Skeletal muscle tissue (tissue), 4 donors: Measurements from ENCODE around the gene LRP5. TPM values are rescaled to one million over a fixed set of nuclear protein-coding genes. Genes with fewer than 3 reads are reported as not detected.
"Not testable (repeated sequence)": the region's sequence is repeated elsewhere in the genome, so short reads cannot be mapped to it uniquely, and the experiment has no call there.

Experiments
- H3K27ac ChIP-seq: one replicate; pipeline ENCODE4 v1.7.0; 2013; ENCODE audit warnings: mild to moderate bottlenecking, low read depth, low read length, inconsistent platforms
- H3K27me3 ChIP-seq, 3 donors: one replicate each; pipeline ENCODE4 v1.7.0; 2013; ENCODE audit warnings: low read length in 3 of 3; ENCODE audit not compliant: control insufficient read depth in 3 of 3, insufficient read depth in 3 of 3
- H3K36me3 ChIP-seq, 3 donors: one replicate each; pipeline ENCODE4 v1.7.0; 2013; ENCODE audit warnings: low read length in 3 of 3; ENCODE audit not compliant: control insufficient read depth in 3 of 3, insufficient read depth in 3 of 3
- H3K4me1 ChIP-seq, 3 donors: one replicate each; pipeline ENCODE4 v1.7.0; 2013; ENCODE audit warnings: low read length in 3 of 3, mild to moderate bottlenecking in 3 of 3; ENCODE audit not compliant: control insufficient read depth in 3 of 3, insufficient read depth in 3 of 3
- H3K4me3 ChIP-seq, 3 donors: one replicate each; pipeline ENCODE4 v1.7.0; 2013; ENCODE audit warnings: low read length in 3 of 3
- H3K9ac ChIP-seq, 3 donors: one replicate each; pipeline ENCODE4 v1.7.0; 2013; ENCODE audit warnings: low read length in 3 of 3, mild to moderate bottlenecking in 3 of 3, moderate library complexity in 2 of 3, low read depth in 1 of 3
- H3K9me3 ChIP-seq, 3 donors: one replicate each; pipeline ENCODE4 v1.7.0; 2013; ENCODE audit warnings: low read length in 3 of 3; ENCODE audit not compliant: control insufficient read depth in 3 of 3
- total RNA-seq: library from RNA; depleted of rRNA; stranded (reverse); fragments of >200 nt; gene quantifications from one replicate; pipeline ENCODE4 v1.2.3, GENCODE V29; 2014
- donor health status: Osteomylitis.

Gene LRP5
- total RNA-seq, 1 donor from 2014 or later, result 31.3 TPM

- not testable (repeated sequence) for H3K4me3 ChIP-seq, H3K9ac ChIP-seq, H3K27ac ChIP-seq, H3K27me3 ChIP-seq, H3K9me3 ChIP-seq
- H3K36me3 ChIP-seq, result peaks cover 11 to 34% (median 26%) of the 10 kb centered on the region in 3 donors
- H3K4me1 ChIP-seq, result peaks cover 4 to 20% (median 17%) of the 10 kb centered on the region in 3 donors
Measured at GRCh38 chr11:68434159-68434558, 121.8 kb downstream of the LRP5 start.

GRCh38 chr11:68436162-68436888 lies 123.9 kb downstream of the LRP5 start:
- Histone ChIP-seq H3K9me3 (no peaks in the 10 kb centered on the region), H3K36me3 (peaks cover 2 to 29% (median 19%) of the 10 kb centered on the region in 3 donors), H3K4me3 (no peak overlapping the region), H3K27ac (no peak overlapping the region), H3K9ac (no peak overlapping the region), H3K4me1 (peaks cover 4 to 18% (median 17%) of the 10 kb centered on the region in 3 donors), H3K27me3 (no peaks in the 10 kb centered on the region)

GRCh38 chr11:68436985-68437926 lies 124.9 kb downstream of the LRP5 start:
- Histone ChIP-seq H3K9ac (no peak overlapping the region), H3K27me3 (no peaks in the 10 kb centered on the region), H3K4me3 (no peak overlapping the region), H3K27ac (no peak overlapping the region), H3K36me3 (peaks cover 2 to 28% (median 23%) of the 10 kb centered on the region in 3 donors), H3K4me1 (peaks cover 4 to 17% (median 16%) of the 10 kb centered on the region in 3 donors), H3K9me3 (no peaks in the 10 kb centered on the region)

- peaks cover 4 to 17% (median 16%) of the 10 kb centered on the region in 3 donors for H3K4me1 ChIP-seq
- H3K4me3 ChIP-seq, result no peak overlapping the region
- no peaks in the 10 kb centered on the region for H3K27me3 ChIP-seq
- peaks cover 2 to 32% (median 23%) of the 10 kb centered on the region in 3 donors for H3K36me3 ChIP-seq
- no peaks in the 10 kb centered on the region for H3K9me3 ChIP-seq
- H3K9ac ChIP-seq, result no peak overlapping the region
- no peak overlapping the region for H3K27ac ChIP-seq
Measured at GRCh38 chr11:68437927-68438657, 125.7 kb downstream of the LRP5 start.

GRCh38 chr11:68438658-68439259 lies 126.4 kb downstream of the LRP5 start:
- Histone ChIP-seq H3K27me3 (no peaks in the 10 kb centered on the region), H3K36me3 (peaks cover 2 to 29% (median 22%) of the 10 kb centered on the region in 3 donors), H3K9ac (no peak overlapping the region), H3K9me3 (no peaks in the 10 kb centered on the region), H3K4me1 (peaks cover 4 to 17% (median 16%) of the 10 kb centered on the region in 3 donors), H3K27ac (no peak overlapping the region), H3K4me3 (no peak overlapping the region)

- no peak overlapping the region for H3K4me3 ChIP-seq
- H3K9me3 ChIP-seq, result no peaks in the 10 kb centered on the region
- no peak overlapping the region for H3K9ac ChIP-seq
- peaks cover 4 to 17% (median 16%) of the 10 kb centered on the region in 3 donors for H3K4me1 ChIP-seq
- peaks cover 2 to 26% (median 17%) of the 10 kb centered on the region in 3 donors for H3K36me3 ChIP-seq
- H3K27me3 ChIP-seq, result no peaks in the 10 kb centered on the region
- H3K27ac ChIP-seq, result no peak overlapping the region
Measured at GRCh38 chr11:68439355-68440065, 127.1 kb downstream of the LRP5 start.

- H3K4me1 ChIP-seq, result peaks cover 4 to 17% (median 16%) of the 10 kb centered on the region in 3 donors
- no peak overlapping the region for H3K4me3 ChIP-seq
- H3K36me3 ChIP-seq, result peaks cover 0 to 22% (median 17%) of the 10 kb centered on the region in 3 donors
- H3K27me3 ChIP-seq, result no peaks in the 10 kb centered on the region
- no peak overlapping the region for H3K27ac ChIP-seq
- no peaks in the 10 kb centered on the region for H3K9me3 ChIP-seq
- H3K9ac ChIP-seq, result no peak overlapping the region
Measured at GRCh38 chr11:68440224-68440623, 127.8 kb downstream of the LRP5 start.

GRCh38 chr11:68441466-68442230 lies 129.3 kb downstream of the LRP5 start:
- no peak overlapping the region for H3K27ac ChIP-seq
- H3K4me1 ChIP-seq, result peaks cover 4 to 17% (median 12%) of the 10 kb centered on the region in 3 donors
- H3K9me3 ChIP-seq, result no peaks in the 10 kb centered on the region
- peaks cover 0 to 19% (median 15%) of the 10 kb centered on the region in 3 donors for H3K36me3 ChIP-seq
- no peak overlapping the region for H3K9ac ChIP-seq
- no peaks in the 10 kb centered on the region for H3K27me3 ChIP-seq
- H3K4me3 ChIP-seq, result no peak overlapping the region
